ENCODE data around the gene SRSF4. TPM values are rescaled to one million over a fixed set of nuclear protein-coding genes. Genes with fewer than 3 reads are reported as not detected.
A peak's percentile ranks its signal among the peaks of the same experiment; 100 is the strongest.

SRSF4 gene
- total RNA-seq, 4 donors from 2014 or later = 41.4 to 82.6 (median 56.4) TPM

DNA sequence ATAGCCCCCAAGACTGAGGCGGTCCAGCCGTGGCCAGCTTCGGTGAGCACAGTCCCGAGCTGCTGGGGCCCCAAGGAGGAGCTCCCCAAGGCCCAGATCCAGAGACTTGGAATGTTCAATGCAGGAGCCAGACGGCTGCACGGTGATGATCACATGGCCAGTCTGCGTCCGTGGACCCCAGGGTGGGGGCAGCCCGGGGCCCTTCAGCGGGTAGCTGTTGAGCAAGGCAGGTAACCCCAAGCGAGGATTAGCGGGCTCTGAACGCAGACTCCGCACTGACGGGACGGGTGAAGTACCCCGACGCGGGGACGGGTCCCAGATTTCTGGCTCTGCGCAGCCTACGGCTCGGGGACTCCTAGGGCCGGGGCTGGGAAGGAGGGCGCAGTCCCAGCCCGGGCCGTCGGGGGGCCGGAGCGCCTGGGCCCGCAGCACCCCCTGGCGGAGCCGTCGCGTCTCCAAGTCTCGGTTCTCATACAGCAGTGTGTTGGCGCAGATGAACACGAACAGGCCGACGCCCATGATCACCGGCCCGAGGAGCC is 60.7 kb downstream of the SRSF4 start:
- no peak for DNase-seq
- Histone ChIP-seq H3K36me3 (peaks cover 0 to 36% (median 0%) of the 10 kb centered on the region in 3 donors), H3K27me3 (peaks cover 0 to 49% (median 0%) of the 10 kb centered on the region in 4 donors), H3K27ac (peak overlapping the region in 3 of 4 donors; percentile 79 to 97 (median 93)), H3K4me3 (peak overlapping the region in 3 of 4 donors; percentile 64 to 82 (median 69)), H3K9me3 (no peaks in the 10 kb centered on the region), H3K4me1 (peaks cover 28 to 57% (median 38%) of the 10 kb centered on the region in 3 donors)
- TF ChIP-seq, protein P1, sequence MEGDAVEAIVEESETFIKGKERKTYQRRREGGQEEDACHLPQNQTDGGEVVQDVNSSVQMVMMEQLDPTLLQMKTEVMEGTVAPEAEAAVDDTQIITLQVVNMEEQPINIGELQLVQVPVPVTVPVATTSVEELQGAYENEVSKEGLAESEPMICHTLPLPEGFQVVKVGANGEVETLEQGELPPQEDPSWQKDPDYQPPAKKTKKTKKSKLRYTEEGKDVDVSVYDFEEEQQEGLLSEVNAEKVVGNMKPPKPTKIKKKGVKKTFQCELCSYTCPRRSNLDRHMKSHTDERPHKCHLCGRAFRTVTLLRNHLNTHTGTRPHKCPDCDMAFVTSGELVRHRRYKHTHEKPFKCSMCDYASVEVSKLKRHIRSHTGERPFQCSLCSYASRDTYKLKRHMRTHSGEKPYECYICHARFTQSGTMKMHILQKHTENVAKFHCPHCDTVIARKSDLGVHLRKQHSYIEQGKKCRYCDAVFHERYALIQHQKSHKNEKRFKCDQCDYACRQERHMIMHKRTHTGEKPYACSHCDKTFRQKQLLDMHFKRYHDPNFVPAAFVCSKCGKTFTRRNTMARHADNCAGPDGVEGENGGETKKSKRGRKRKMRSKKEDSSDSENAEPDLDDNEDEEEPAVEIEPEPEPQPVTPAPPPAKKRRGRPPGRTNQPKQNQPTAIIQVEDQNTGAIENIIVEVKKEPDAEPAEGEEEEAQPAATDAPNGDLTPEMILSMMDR (IDR thresholded peaks at IDR 0.05) = peak; percentile 17 to 66 (median 36)
- TF ChIP-seq POLR2A (IDR thresholded peaks at IDR 0.05) = peak in 1 of 4 donors; percentile 23
- 91% methylated on average over 8 of the region's 42 CpGs; no CpG with 5 or more reads in 1 of the 2 donors for WGBS, 2 donors
- intact Hi-C loops (cut with DNase I) = loop anchor here (10.0 kb wide), 1 partner anchor 64 kb away; the partner anchor contains the start of gene SRSF4

DNA sequence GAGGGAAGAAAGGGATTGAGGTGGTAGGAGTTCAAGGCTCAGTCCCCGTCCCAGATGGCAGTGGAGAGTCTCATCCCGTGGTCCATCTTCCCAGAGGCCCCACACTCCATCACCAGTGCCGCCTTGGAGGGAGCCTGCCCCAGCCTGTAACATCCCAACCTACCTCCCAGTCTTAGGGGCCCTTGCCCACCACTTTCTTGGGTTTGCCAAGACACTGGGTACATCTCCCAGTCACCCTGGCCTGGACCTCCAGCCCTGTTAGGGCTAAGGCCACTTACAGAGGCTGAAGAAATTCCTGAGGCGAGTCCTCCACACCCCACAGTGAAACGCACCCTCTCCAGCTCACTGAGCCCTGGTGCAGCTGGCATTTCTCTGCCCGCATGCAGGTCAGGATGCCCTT is 61.3 kb downstream of the SRSF4 start:
- intact Hi-C loops (cut with DNase I) = loop anchor here (10.0 kb wide), 1 partner anchor 64 kb away; the partner anchor contains the start of gene SRSF4
- no peak overlapping the region for H3K4me3 ChIP-seq
- H3K27me3 ChIP-seq = peaks cover 0 to 46% (median 0%) of the 10 kb centered on the region in 4 donors
- no peak for DNase-seq
- peaks cover 0 to 42% (median 0%) of the 10 kb centered on the region in 3 donors for H3K36me3 ChIP-seq
- 95 to 96% methylated on average over 4 of the region's 6 CpGs for WGBS, 2 donors
- H3K4me1 ChIP-seq = peaks cover 27 to 52% (median 38%) of the 10 kb centered on the region in 3 donors
- TF ChIP-seq, protein P1 (IDR thresholded peaks at IDR 0.05) = no peak
- TF ChIP-seq POLR2A (IDR thresholded peaks at IDR 0.05) = no peak
- H3K27ac ChIP-seq = peak overlapping the region in 1 of 4 donors; percentile 97
- H3K9me3 ChIP-seq = no peaks in the 10 kb centered on the region

DNA sequence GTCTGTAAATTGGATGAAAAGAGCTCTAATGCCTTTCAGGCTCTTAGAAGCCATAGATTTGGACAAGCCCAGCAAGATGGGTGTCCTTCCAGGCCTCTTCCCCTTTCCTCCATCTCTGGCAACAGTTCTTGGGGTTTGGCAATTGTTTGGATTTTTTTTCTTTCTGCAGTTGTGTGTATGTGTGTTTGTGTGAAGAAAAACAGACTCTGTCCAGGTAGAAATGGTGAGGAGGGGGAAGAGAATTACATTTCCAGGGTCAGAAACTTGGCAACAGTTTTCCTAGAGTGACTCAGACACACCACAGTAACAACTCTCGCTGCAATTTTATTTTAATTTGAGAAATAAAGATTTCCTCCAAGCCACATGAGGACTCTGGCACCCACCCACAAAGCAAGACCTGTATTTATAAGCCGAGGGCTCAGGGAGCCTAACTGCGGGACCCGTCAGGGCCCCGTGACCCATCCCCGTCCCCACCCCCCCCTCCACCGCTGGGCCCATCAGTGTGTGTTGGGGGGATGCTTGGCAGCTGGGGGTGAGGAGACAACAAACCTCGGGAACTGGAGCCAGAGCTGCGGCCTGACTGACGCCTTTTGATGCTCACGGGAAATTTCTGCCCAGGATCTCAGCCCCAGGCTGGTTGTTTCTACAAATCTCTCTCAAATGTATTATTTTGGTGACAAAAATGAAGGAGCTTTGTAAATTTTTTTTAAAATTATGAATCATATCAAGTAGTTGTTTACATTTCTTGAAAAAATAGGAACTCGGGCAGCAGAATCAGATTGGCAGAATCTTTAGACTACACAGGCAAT is 62.4 kb downstream of the SRSF4 start:
- DNase-seq = no peak
- Histone ChIP-seq H3K4me3 (no peak overlapping the region), H3K27me3 (peaks cover 0 to 36% (median 0%) of the 10 kb centered on the region in 4 donors), H3K9me3 (no peaks in the 10 kb centered on the region), H3K4me1 (peaks cover 22 to 42% (median 29%) of the 10 kb centered on the region in 3 donors), H3K27ac (peak overlapping the region in 2 of 4 donors; percentile 8 to 11), H3K36me3 (peaks cover 0 to 51% (median 0%) of the 10 kb centered on the region in 3 donors)
- TF ChIP-seq POLR2A (IDR thresholded peaks at IDR 0.05) = no peak
- TF ChIP-seq, protein P1 (IDR thresholded peaks at IDR 0.05) = no peak
- 81% methylated on average over 9 to 12 of the region's 12 CpGs for WGBS, 2 donors
- intact Hi-C loops (cut with DNase I) = no loop called here

DNA sequence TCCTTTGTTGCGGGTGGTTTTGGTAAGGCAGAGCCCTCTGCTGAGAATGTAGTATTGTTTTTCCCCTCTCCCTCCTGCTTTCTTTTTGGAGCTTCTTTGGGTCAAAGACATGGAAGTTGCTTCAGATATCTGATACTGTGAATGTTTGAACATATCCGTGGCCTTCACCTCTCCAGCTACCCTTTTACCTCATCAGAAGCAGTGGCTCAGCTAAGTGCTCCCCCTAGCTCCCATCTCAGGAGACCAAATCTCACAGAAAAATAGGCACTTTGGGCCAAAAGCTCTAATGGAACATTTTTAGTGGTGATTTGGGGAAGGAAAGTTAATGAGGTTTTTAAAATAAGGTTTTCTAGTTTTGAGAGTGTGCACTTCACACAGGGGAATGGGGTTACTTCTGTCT is 64.3 kb downstream of the SRSF4 start:
- H3K9me3 ChIP-seq = no peaks in the 10 kb centered on the region
- no peak for DNase-seq
- intact Hi-C loops (cut with DNase I) = no loop called here
- peaks cover 7 to 22% (median 11%) of the 10 kb centered on the region in 3 donors for H3K4me1 ChIP-seq
- H3K27me3 ChIP-seq = peaks cover 0 to 16% (median 0%) of the 10 kb centered on the region in 4 donors
- peaks cover 0 to 62% (median 0%) of the 10 kb centered on the region in 3 donors for H3K36me3 ChIP-seq
- no peak for TF ChIP-seq POLR2A (IDR thresholded peaks at IDR 0.05)
- TF ChIP-seq, protein P1 (IDR thresholded peaks at IDR 0.05) = no peak
- H3K4me3 ChIP-seq = no peak overlapping the region
- 82 to 85% methylated on average over 2 of the region's 2 CpGs for WGBS, 2 donors
- H3K27ac ChIP-seq = no peak overlapping the region

DNA sequence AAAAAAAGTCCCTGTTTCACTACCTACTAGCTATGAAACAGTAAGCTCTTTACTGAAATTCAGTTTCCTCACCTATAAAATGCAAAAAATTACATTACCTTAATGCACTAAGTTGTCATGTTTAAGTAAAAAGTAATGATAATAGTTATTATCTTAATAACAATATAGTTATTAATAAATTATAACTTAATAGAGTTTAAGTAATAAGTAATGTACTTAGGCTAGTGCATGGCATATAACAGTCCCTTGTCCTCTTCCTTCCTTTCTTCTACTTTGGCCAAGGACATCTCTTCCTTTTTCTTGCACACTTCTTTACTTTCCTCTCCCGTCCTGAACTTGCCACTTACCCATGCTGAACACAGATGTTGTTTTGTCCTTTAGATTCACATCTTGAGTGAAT is 67.0 kb downstream of the SRSF4 start:
- DNase-seq = no peak
- Histone ChIP-seq H3K27ac (no peak overlapping the region), H3K36me3 (peaks cover 0 to 84% (median 0%) of the 10 kb centered on the region in 3 donors), H3K4me1 (no peaks in the 10 kb centered on the region), H3K27me3 (no peaks in the 10 kb centered on the region), H3K4me3 (no peak overlapping the region), H3K9me3 (no peaks in the 10 kb centered on the region)
- 90 to 97% methylated on average over 1 of the region's 1 CpG for WGBS, 2 donors
- intact Hi-C loops (cut with DNase I) = no loop called here
- TF ChIP-seq, protein P1 (IDR thresholded peaks at IDR 0.05) = no peak
- TF ChIP-seq POLR2A (IDR thresholded peaks at IDR 0.05) = no peak
